Measurements from ENCODE around the gene DERL2. TPM values are rescaled to one million over a fixed set of nuclear protein-coding genes. Genes with fewer than 3 reads are reported as not detected.

Gene DERL2
- total RNA-seq, 2 experiments from 2014 or later = 40.7 to 46.4 TPM

- intact Hi-C loops (cut with micrococcal nuclease) = no loop called here
- DNase-seq = no peak
- H3K27me3 Mint-ChIP-seq (ENCODE audit: low read depth) = no peaks in the 10 kb centered on the region
- H3K4me3 Mint-ChIP-seq = peak overlapping the region; percentile 84
- H3K9me3 Mint-ChIP-seq = no peaks in the 10 kb centered on the region
- peaks cover 6% of the 10 kb centered on the region for H3K4me1 Mint-ChIP-seq (ENCODE audit: low read depth)
- no peak overlapping the region for H3K27ac Mint-ChIP-seq
- CTCF ChIA-PET = no interaction called here
- H3K36me3 Mint-ChIP-seq (ENCODE audit: low read depth) = no peaks in the 10 kb centered on the region
Observed at GRCh38 chr17:5499476-5500231, 13.7 kb upstream of the DERL2 start.

- H3K4me1 Mint-ChIP-seq (ENCODE audit: low read depth) = peaks cover 18% of the 10 kb centered on the region
- CTCF ChIA-PET = no interaction called here
- no peaks in the 10 kb centered on the region for H3K9me3 Mint-ChIP-seq
- peaks cover 22% of the 10 kb centered on the region for H3K36me3 Mint-ChIP-seq (ENCODE audit: low read depth)
- intact Hi-C loops (cut with micrococcal nuclease) = no loop called here
- DNase-seq = no peak
- no peaks in the 10 kb centered on the region for H3K27me3 Mint-ChIP-seq (ENCODE audit: low read depth)
- H3K4me3 Mint-ChIP-seq = no peak overlapping the region
- H3K27ac Mint-ChIP-seq = no peak overlapping the region
Observed at GRCh38 chr17:5492970-5493369, 7.0 kb upstream of the DERL2 start.

GRCh38 chr17:5488752-5489151 lies 2.8 kb upstream of the DERL2 start:
- intact Hi-C loops (cut with micrococcal nuclease) = loop anchor here (5.0 kb wide), 2 partner anchors 206 to 1121 kb away; partner anchors contain the start of genes RABEP1 and UBE2G1
- H3K36me3 Mint-ChIP-seq (ENCODE audit: low read depth) = peaks cover 35% of the 10 kb centered on the region
- peaks cover 48% of the 10 kb centered on the region for H3K4me1 Mint-ChIP-seq (ENCODE audit: low read depth)
- CTCF ChIA-PET = interaction anchor here (0.8 kb wide), 1 partner anchor 50 kb away, joined by 3 read pairs; the partner anchor contains the start of gene C1QBP
- H3K27me3 Mint-ChIP-seq (ENCODE audit: low read depth) = no peaks in the 10 kb centered on the region
- no peak overlapping the region for H3K4me3 Mint-ChIP-seq
- H3K27ac Mint-ChIP-seq = peak overlapping the region; percentile 71
- H3K9me3 Mint-ChIP-seq = no peaks in the 10 kb centered on the region
- no peak for DNase-seq

- Mint-ChIP-seq H3K9me3 (no peaks in the 10 kb centered on the region), H3K4me3 (peak within 1 kb of the TSS; percentile 97), H3K27me3 (ENCODE audit: low read depth) (no peaks in the 10 kb centered on the region), H3K36me3 (ENCODE audit: low read depth) (peaks cover 34% of the 10 kb centered on the region), H3K27ac (peak within 1 kb of the TSS; percentile 97), H3K4me1 (ENCODE audit: low read depth) (peaks cover 60% of the 10 kb centered on the region)
- CTCF ChIA-PET = interaction anchor here (0.9 to 1.2 kb wide), 2 partner anchors 18 to 40 kb away, joined by 3 read pairs; partner anchors contain the start of gene DHX33
- DNase-seq = peak; percentile 99
- intact Hi-C loops (cut with micrococcal nuclease) = loop anchor here (1.0 to 5.0 kb wide), 9 partner anchors 17 to 1155 kb away; partner anchors contain the start of genes C1QBP, NLRP1, NUP88 and RABEP1
Observed at GRCh38 chr17:5486206-5487124, 487 bp upstream of the DERL2 start, which contains the start of gene MIS12. Gene MIS12 (plus strand): TSS chr17:5486566. CDS start chr17:5488863, 2,297 bp downstream.

GRCh38 chr17:5481451-5481850 lies 4.5 kb downstream of the DERL2 start:
- no peak for DNase-seq
- H3K4me1 Mint-ChIP-seq (ENCODE audit: low read depth) = peaks cover 37% of the 10 kb centered on the region
- no peaks in the 10 kb centered on the region for H3K9me3 Mint-ChIP-seq
- H3K27me3 Mint-ChIP-seq (ENCODE audit: low read depth) = no peaks in the 10 kb centered on the region
- CTCF ChIA-PET = no interaction called here
- intact Hi-C loops (cut with micrococcal nuclease) = no loop called here
- H3K27ac Mint-ChIP-seq = no peak overlapping the region
- no peak overlapping the region for H3K4me3 Mint-ChIP-seq
- H3K36me3 Mint-ChIP-seq (ENCODE audit: low read depth) = peaks cover 27% of the 10 kb centered on the region

GRCh38 chr17:5480962-5481361 lies 5.0 kb downstream of the DERL2 start:
- H3K9me3 Mint-ChIP-seq = no peaks in the 10 kb centered on the region
- no peak for DNase-seq
- H3K4me1 Mint-ChIP-seq (ENCODE audit: low read depth) = peaks cover 37% of the 10 kb centered on the region
- peaks cover 27% of the 10 kb centered on the region for H3K36me3 Mint-ChIP-seq (ENCODE audit: low read depth)
- no peak overlapping the region for H3K4me3 Mint-ChIP-seq
- intact Hi-C loops (cut with micrococcal nuclease) = no loop called here
- CTCF ChIA-PET = no interaction called here
- no peak overlapping the region for H3K27ac Mint-ChIP-seq
- no peaks in the 10 kb centered on the region for H3K27me3 Mint-ChIP-seq (ENCODE audit: low read depth)

- Mint-ChIP-seq H3K9me3 (no peaks in the 10 kb centered on the region), H3K4me3 (no peak overlapping the region), H3K4me1 (ENCODE audit: low read depth) (peaks cover 22% of the 10 kb centered on the region), H3K27ac (no peak overlapping the region), H3K36me3 (ENCODE audit: low read depth) (peaks cover 28% of the 10 kb centered on the region), H3K27me3 (ENCODE audit: low read depth) (no peaks in the 10 kb centered on the region)
- intact Hi-C loops (cut with micrococcal nuclease) = no loop called here
- no peak for DNase-seq
- CTCF ChIA-PET = no interaction called here
Observed at GRCh38 chr17:5478992-5479391, 7.0 kb downstream of the DERL2 start.

- intact Hi-C loops (cut with micrococcal nuclease) = no loop called here
- CTCF ChIA-PET = no interaction called here
- Mint-ChIP-seq H3K27ac (no peak overlapping the region), H3K27me3 (ENCODE audit: low read depth) (no peaks in the 10 kb centered on the region), H3K4me1 (ENCODE audit: low read depth) (peaks cover 11% of the 10 kb centered on the region), H3K36me3 (ENCODE audit: low read depth) (peaks cover 19% of the 10 kb centered on the region), H3K4me3 (no peak overlapping the region), H3K9me3 (no peaks in the 10 kb centered on the region)
- DNase-seq = no peak
Observed at GRCh38 chr17:5473906-5474305, 12.1 kb downstream of the DERL2 start.

GRCh38 chr17:5472511-5472910 lies 13.5 kb downstream of the DERL2 start:
- peak overlapping the region; percentile 14 for H3K27ac Mint-ChIP-seq
- H3K36me3 Mint-ChIP-seq (ENCODE audit: low read depth) = peaks cover 15% of the 10 kb centered on the region
- no peaks in the 10 kb centered on the region for H3K27me3 Mint-ChIP-seq (ENCODE audit: low read depth)
- peaks cover 15% of the 10 kb centered on the region for H3K4me1 Mint-ChIP-seq (ENCODE audit: low read depth)
- no peak overlapping the region for H3K4me3 Mint-ChIP-seq
- H3K9me3 Mint-ChIP-seq = no peaks in the 10 kb centered on the region
- no peak for DNase-seq
- intact Hi-C loops (cut with micrococcal nuclease) = no loop called here
- CTCF ChIA-PET = no interaction called here

GRCh38 chr17:5468075-5468473 lies 17.9 kb downstream of the DERL2 start:
- Mint-ChIP-seq H3K4me3 (peak overlapping the region; percentile 80), H3K36me3 (ENCODE audit: low read depth) (peaks cover 13% of the 10 kb centered on the region), H3K27ac (peak overlapping the region; percentile 0), H3K4me1 (ENCODE audit: low read depth) (peaks cover 37% of the 10 kb centered on the region), H3K27me3 (ENCODE audit: low read depth) (no peaks in the 10 kb centered on the region), H3K9me3 (no peaks in the 10 kb centered on the region)
- DNase-seq = peak; percentile 22
- CTCF ChIA-PET = interaction anchor here (1.2 kb wide), 1 partner anchor 18 kb away, joined by 3 read pairs; the partner anchor contains the start of genes DERL2 and MIS12
- intact Hi-C loops (cut with micrococcal nuclease) = loop anchor here (2.0 kb wide), 1 partner anchor 29 kb away; the partner anchor contains the start of gene C1QBP

- no peak overlapping the region for H3K27ac Mint-ChIP-seq
- H3K36me3 Mint-ChIP-seq (ENCODE audit: low read depth) = peaks cover 19% of the 10 kb centered on the region
- peaks cover 37% of the 10 kb centered on the region for H3K4me1 Mint-ChIP-seq (ENCODE audit: low read depth)
- CTCF ChIA-PET = no interaction called here
- intact Hi-C loops (cut with micrococcal nuclease) = no loop called here
- no peak for DNase-seq
- H3K27me3 Mint-ChIP-seq (ENCODE audit: low read depth) = no peaks in the 10 kb centered on the region
- no peaks in the 10 kb centered on the region for H3K9me3 Mint-ChIP-seq
- peak overlapping the region; percentile 80 for H3K4me3 Mint-ChIP-seq
Observed at GRCh38 chr17:5467416-5467815, 18.6 kb downstream of the DERL2 start.

GRCh38 chr17:5466295-5466694 lies 19.7 kb downstream of the DERL2 start:
- intact Hi-C loops (cut with micrococcal nuclease) = no loop called here
- Mint-ChIP-seq H3K4me3 (peak overlapping the region; percentile 80), H3K9me3 (no peaks in the 10 kb centered on the region), H3K27me3 (ENCODE audit: low read depth) (no peaks in the 10 kb centered on the region), H3K36me3 (ENCODE audit: low read depth) (peaks cover 22% of the 10 kb centered on the region), H3K4me1 (ENCODE audit: low read depth) (peaks cover 37% of the 10 kb centered on the region), H3K27ac (no peak overlapping the region)
- CTCF ChIA-PET = interaction anchor here (0.5 to 0.9 kb wide), 2 partner anchors 27 to 105 kb away, joined by 3 to 5 read pairs; partner anchors contain the start of gene C1QBP
- DNase-seq = no peak
